Activated CD4-positive, alpha-beta T cell treated with anti-CD3 and anti-CD28 coated beads, Interleukin-10, Interleukin-2, amounts not matched to agents 100 ng/mL and 50 ng/mL, durations not matched to agents 16 hours and 8 hours (primary cell): ENCODE data around the gene KCNAB2.

Source experiments
- DNase-seq: peaks from one replicate; pipeline ENCODE4 v3.0.0-alpha.2; 2020

Gene KCNAB2

GRCh38 chr1:6045561-6045960, at the start of gene KCNAB2:
KCNAB2 (plus strand) TSS chr1:6045888; CDS start chr1:6051537, 5,649 bp downstream.
- no peak for DNase-seq

GRCh38 chr1:5996641-5997270, 48.9 kb upstream of the KCNAB2 start:
- no peak for DNase-seq

GRCh38 chr1:5997316-5997715, 48.4 kb upstream of the KCNAB2 start:
- no peak for DNase-seq

- DNase-seq, result no peak
Measured at GRCh38 chr1:5998051-5998905, 47.4 kb upstream of the KCNAB2 start.

GRCh38 chr1:5998906-5999301, 46.8 kb upstream of the KCNAB2 start:
- DNase-seq, result no peak

- DNase-seq, result no peak
Measured at GRCh38 chr1:5999711-6000443, 45.8 kb upstream of the KCNAB2 start.

- DNase-seq, result no peak
Measured at GRCh38 chr1:6000444-6001288, 45.0 kb upstream of the KCNAB2 start.

- no peak for DNase-seq
Measured at GRCh38 chr1:6001992-6002576, 43.6 kb upstream of the KCNAB2 start.

- DNase-seq, result no peak
Measured at GRCh38 chr1:6002714-6003501, 42.8 kb upstream of the KCNAB2 start.

GRCh38 chr1:6003568-6004411, 41.9 kb upstream of the KCNAB2 start:
- DNase-seq, result no peak

GRCh38 chr1:6004412-6005123, 41.1 kb upstream of the KCNAB2 start:
- no peak for DNase-seq

GRCh38 chr1:6005276-6005917, 40.3 kb upstream of the KCNAB2 start:
- DNase-seq, result no peak

GRCh38 chr1:6006882-6007281, 38.8 kb upstream of the KCNAB2 start:
- no peak for DNase-seq

GRCh38 chr1:6007318-6008083, 38.2 kb upstream of the KCNAB2 start:
- DNase-seq, result no peak

- DNase-seq, result no peak
Measured at GRCh38 chr1:6008084-6008415, 37.6 kb upstream of the KCNAB2 start.

GRCh38 chr1:6008696-6009095, 37.0 kb upstream of the KCNAB2 start:
- DNase-seq, result no peak

- no peak for DNase-seq
Measured at GRCh38 chr1:6009120-6010040, 36.3 kb upstream of the KCNAB2 start.

- DNase-seq, result no peak
Measured at GRCh38 chr1:6010554-6010953, 35.1 kb upstream of the KCNAB2 start.
